Lung (tissue), 12 donors: ENCODE data around the gene TIGD2. TPM values are rescaled to one million over a fixed set of nuclear protein-coding genes. Genes with fewer than 3 reads are reported as not detected.

Experiments used
- ATAC-seq: fragments of 200-7000 bp; cut with Tn5 transposase; one replicate; pipeline ENCODE4 v1.9.1; 2020; ENCODE audit warnings: moderate number of reproducible peaks; ENCODE audit not compliant: insufficient read depth, low FRiP score
- DNase-seq, 3 donors: peaks; one replicate each; pipeline ENCODE4 v3.0.0-alpha.2; 2013 to 2017
- H3K27ac ChIP-seq, 2 donors: one replicate each; pipeline ENCODE4 v1.5.1; 2013; ENCODE audit warnings: mild to moderate bottlenecking in 2 of 2, moderate library complexity in 2 of 2, control low read depth in 1 of 2, inconsistent platforms in 1 of 2, low read depth in 1 of 2, low read length in 1 of 2
- H3K27me3 ChIP-seq, 3 donors: one replicate each; pipeline ENCODE4 v1.5.1; 2013; ENCODE audit warnings: low read length in 2 of 3; ENCODE audit not compliant: control insufficient read depth in 3 of 3, insufficient read depth in 3 of 3
- H3K36me3 ChIP-seq, 4 donors: one replicate each; pipeline ENCODE4 v1.5.1; 2013; ENCODE audit warnings: low read length in 4 of 4, mild to moderate bottlenecking in 1 of 4, moderate library complexity in 1 of 4; ENCODE audit not compliant: control insufficient read depth in 4 of 4, insufficient read depth in 4 of 4
- H3K4me1 ChIP-seq, 5 donors: one replicate each; pipeline ENCODE4 v1.5.1; 2013; ENCODE audit warnings: low read length in 5 of 5, mild to moderate bottlenecking in 2 of 5, moderate library complexity in 1 of 5; ENCODE audit not compliant: control insufficient read depth in 5 of 5, insufficient read depth in 5 of 5
- H3K4me3 ChIP-seq: one replicate; pipeline ENCODE4 v1.5.1; 2013; ENCODE audit warnings: mild to moderate bottlenecking, control low read depth, moderate library complexity
- H3K9ac ChIP-seq, 2 donors: one replicate each; pipeline ENCODE4 v1.5.1; 2013; ENCODE audit warnings: low read length in 2 of 2, control low read depth in 1 of 2; ENCODE audit not compliant: insufficient read depth in 1 of 2
- H3K9me3 ChIP-seq, 4 donors: one replicate each; pipeline ENCODE4 v1.5.1; 2013; ENCODE audit warnings: low read length in 3 of 4, mild to moderate bottlenecking in 1 of 4, moderate library complexity in 1 of 4; ENCODE audit not compliant: control insufficient read depth in 4 of 4, insufficient read depth in 3 of 4
- WGBS, 2 donors: extraction: QIAGEN DNeasy Blood & Tissue Kit; methylation state at CpG; one replicate each; pipeline ENCODE4 v1.1.7; 2013; 5-methylcytosine and 5-hydroxymethylcytosine counted together
- polyA plus RNA-seq, 2 donors: library from polyadenylated mRNA; stranded (reverse); fragments of 200-250 nt; gene quantifications; one replicate each; pipeline ENCODE4 v1.2.1, GENCODE V29; 2013
- total RNA-seq, 2 donors: library from RNA; depleted of rRNA in 1 of 2; stranded (reverse); fragments of >200 nt in 1 of 2; gene quantifications; one replicate each; pipeline ENCODE4 v1.2.1, GENCODE V29; 2014 to 2021
- TF ChIP-seq, protein P1 (sequence below): IDR thresholded peaks from 2 replicates; pipeline ENCODE4 v1.5.1; 2012; ENCODE audit warnings: mild to moderate bottlenecking; ENCODE audit errors: control extremely low read depth, extremely low read depth
- donor health status: control.
- donor health status: control.
- donor health status: Bipolar disorder and iron deficiency.
- donor health status: healthy.
- donor health status: DM: yes; HTN: yes; CAD: no.

Gene TIGD2
- total and polyA plus RNA-seq, 4 donors: 2.5 to 8.3 (median 4.4) TPM

DNA sequence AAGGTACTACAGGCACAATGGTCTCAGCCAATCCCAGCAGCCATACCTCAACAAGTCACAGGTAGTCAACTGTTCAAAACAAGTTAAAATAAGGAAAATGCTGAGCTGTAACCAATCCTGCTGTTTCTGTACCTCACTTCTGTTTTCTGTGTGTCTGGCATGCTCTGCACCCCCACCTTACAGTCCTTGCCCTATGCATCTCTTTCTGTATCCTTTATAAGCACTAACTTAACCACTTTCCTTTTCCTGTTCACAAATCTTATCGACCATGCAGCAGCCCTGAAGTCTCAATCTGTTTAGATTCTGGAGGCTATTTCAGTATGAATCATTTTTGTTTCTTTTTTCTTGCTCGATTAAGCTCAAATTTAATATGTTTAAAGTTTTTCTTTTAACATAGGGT lies 41.9 kb upstream of the TIGD2 start:
- ATAC-seq (no peak), DNase-seq (no peak)
- TF ChIP-seq, protein P1, sequence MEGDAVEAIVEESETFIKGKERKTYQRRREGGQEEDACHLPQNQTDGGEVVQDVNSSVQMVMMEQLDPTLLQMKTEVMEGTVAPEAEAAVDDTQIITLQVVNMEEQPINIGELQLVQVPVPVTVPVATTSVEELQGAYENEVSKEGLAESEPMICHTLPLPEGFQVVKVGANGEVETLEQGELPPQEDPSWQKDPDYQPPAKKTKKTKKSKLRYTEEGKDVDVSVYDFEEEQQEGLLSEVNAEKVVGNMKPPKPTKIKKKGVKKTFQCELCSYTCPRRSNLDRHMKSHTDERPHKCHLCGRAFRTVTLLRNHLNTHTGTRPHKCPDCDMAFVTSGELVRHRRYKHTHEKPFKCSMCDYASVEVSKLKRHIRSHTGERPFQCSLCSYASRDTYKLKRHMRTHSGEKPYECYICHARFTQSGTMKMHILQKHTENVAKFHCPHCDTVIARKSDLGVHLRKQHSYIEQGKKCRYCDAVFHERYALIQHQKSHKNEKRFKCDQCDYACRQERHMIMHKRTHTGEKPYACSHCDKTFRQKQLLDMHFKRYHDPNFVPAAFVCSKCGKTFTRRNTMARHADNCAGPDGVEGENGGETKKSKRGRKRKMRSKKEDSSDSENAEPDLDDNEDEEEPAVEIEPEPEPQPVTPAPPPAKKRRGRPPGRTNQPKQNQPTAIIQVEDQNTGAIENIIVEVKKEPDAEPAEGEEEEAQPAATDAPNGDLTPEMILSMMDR: no peak
- H3K9ac ChIP-seq: no peak overlapping the region
- 21 to 36% methylated on average over 2 of the region's 2 CpGs for WGBS, 2 donors
- no peaks in the 10 kb centered on the region for H3K36me3 ChIP-seq
- H3K27me3 ChIP-seq: no peaks in the 10 kb centered on the region
- no peak overlapping the region for H3K27ac ChIP-seq
- no peaks in the 10 kb centered on the region for H3K9me3 ChIP-seq
- no peak overlapping the region for H3K4me3 ChIP-seq
- H3K4me1 ChIP-seq: no peaks in the 10 kb centered on the region

DNA sequence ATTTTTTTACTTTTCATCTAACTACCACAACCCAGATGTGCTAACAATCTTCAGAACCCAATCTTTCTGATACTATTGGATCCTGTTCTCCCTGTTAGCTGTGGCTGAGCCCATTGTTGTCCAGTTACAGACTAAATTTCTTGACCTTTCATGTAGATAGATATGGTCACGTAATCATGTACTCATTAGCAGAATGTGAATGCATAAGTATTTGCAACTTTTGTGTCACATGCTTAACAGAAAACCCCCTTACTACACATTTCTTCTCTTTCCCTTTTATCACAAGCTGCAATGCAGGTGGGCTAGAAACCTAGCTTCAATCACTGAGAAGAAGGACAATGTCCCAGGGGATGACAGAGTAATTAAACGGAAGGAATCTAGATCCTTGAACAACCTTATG lies 41.3 kb upstream of the TIGD2 start:
- 93 to 94% methylated on average over 2 of the region's 2 CpGs for WGBS, 2 donors
- Histone ChIP-seq H3K4me3 (no peak overlapping the region), H3K27me3 (no peaks in the 10 kb centered on the region), H3K9ac (no peak overlapping the region), H3K27ac (no peak overlapping the region), H3K36me3 (no peaks in the 10 kb centered on the region), H3K4me1 (no peaks in the 10 kb centered on the region), H3K9me3 (no peaks in the 10 kb centered on the region)
- DNase-seq (no peak), ATAC-seq (no peak)
- TF ChIP-seq, protein P1: no peak

DNA sequence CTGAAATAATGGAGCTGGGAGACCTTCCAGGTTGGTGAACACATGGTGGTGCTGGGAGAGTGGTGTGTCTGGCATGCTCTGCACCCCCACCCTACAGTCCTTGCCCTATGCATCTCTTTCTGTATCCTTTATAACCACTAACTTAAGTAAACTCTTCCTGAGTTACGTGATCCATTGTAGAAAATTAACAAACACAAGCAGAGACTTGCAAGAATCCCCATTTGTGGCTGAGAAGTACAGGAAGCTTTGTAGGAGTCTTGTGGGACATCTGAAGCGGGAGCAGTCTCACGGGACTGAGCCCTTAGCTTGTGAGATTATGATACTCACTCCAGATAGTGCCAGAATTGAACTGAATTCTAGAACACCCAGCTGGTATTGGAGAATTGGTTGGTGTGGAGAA lies 40.0 kb upstream of the TIGD2 start:
- Histone ChIP-seq H3K4me3 (no peak overlapping the region), H3K27me3 (no peaks in the 10 kb centered on the region), H3K9ac (no peak overlapping the region), H3K27ac (no peak overlapping the region), H3K36me3 (no peaks in the 10 kb centered on the region), H3K9me3 (no peaks in the 10 kb centered on the region), H3K4me1 (no peaks in the 10 kb centered on the region)
- 82 to 90% methylated on average over 3 of the region's 3 CpGs for WGBS, 2 donors
- ATAC-seq (no peak), DNase-seq (no peak)
- TF ChIP-seq, protein P1: no peak

DNA sequence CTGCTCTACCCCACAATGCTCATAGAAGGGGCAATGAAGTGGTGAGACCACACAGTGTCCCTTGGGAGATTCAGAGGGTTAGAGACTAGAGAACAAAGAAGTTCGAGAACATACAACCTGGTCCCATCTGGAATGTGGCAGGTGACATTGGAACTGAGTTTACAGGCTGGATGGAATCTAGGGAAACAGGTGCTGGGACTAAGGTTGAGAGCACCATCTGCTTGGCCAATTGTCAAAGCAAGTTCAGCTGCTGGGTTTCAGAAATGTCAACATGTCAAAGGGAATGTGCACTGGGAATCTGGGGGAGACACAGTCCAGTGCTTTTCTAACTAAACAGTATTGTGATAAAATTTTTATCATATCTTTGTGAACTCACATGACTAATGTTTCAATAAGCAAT lies 38.4 kb upstream of the TIGD2 start:
- DNase-seq (peak in 1 of 3 donors; percentile 10), ATAC-seq (no peak)
- TF ChIP-seq, protein P1: no peak

More for the DNA sequence above, 38.4 kb upstream of the TIGD2 start:
- whole genome bisulfite sequencing, 2 donors: 89 to 96% methylated on average over 1 of the region's 1 CpG
- Histone ChIP-seq H3K4me3 (no peak overlapping the region), H3K9me3 (peaks cover 0 to 4% (median under 1%) of the 10 kb centered on the region in 4 donors), H3K4me1 (no peaks in the 10 kb centered on the region), H3K9ac (no peak overlapping the region), H3K27me3 (no peaks in the 10 kb centered on the region), H3K36me3 (no peaks in the 10 kb centered on the region), H3K27ac (no peak overlapping the region)
